Endothelial cell of umbilical vein (primary cell): Measurements from ENCODE around the gene TLR8. TPM values are rescaled to one million over a fixed set of nuclear protein-coding genes. Genes with fewer than 3 reads are reported as not detected.

Experiments used
- BruUV-seq: library from RNA; stranded (reverse); fragments of 400-500 nt; replicated peaks from 2 replicates; lab custom pipeline; 2021; lab: Mats Ljungman, UMichigan
- CTCF ChIA-PET: fragments of 300-600, 350-600 bp; sonication (Branson Sonifier 250); formaldehyde crosslinking; loops from one replicate; lab custom pipeline; 2021; ENCODE audit warnings: antibody characterized with exemption, inconsistent platforms; lab: Charles Lee
- POLR2A ChIA-PET: fragments of 300-600, 350-600 bp; sonication (Branson Sonifier 250); formaldehyde crosslinking; loops from one replicate; lab custom pipeline; 2021; ENCODE audit warnings: antibody characterized with exemption, inconsistent platforms; lab: Charles Lee
- DNase-seq: peaks from one replicate; pipeline ENCODE4 v3.0.0-alpha.2; 2011; ENCODE audit warnings: low read depth, low spot score
- FAIRE-seq: peaks from 2 replicates; lab custom pipeline; 2011; peaks lifted over from hg19 to GRCh38; lab: Jason Lieb, UNC
- H2AFZ ChIP-seq: 2 replicates; pipeline ENCODE4 v1.6.0; 2012; ENCODE audit warnings: low read depth, low read length, control low read depth, inconsistent platforms
- H3K27ac ChIP-seq: 2 replicates; pipeline ENCODE4 v1.5.1; 2011; ENCODE audit warnings: low read depth, mild to moderate bottlenecking, control low read depth, low read length, moderate library complexity; ENCODE audit not compliant: insufficient read depth
- H3K27me3 ChIP-seq, 2 experiments: 2 replicates each; pipeline versions ENCODE4 v1.6.0 to v1.6.1; 2011; ENCODE audit warnings: low read length in 2 of 2, mixed read lengths in 1 of 2; ENCODE audit not compliant: control insufficient read depth in 2 of 2, insufficient read depth in 2 of 2
- H3K36me3 ChIP-seq, 2 experiments: 2 replicates in 1 of 2; 3 replicates in 1 of 2; pipeline ENCODE4 v1.5.1; 2011; ENCODE audit warnings: low read length in 2 of 2, mild to moderate bottlenecking in 1 of 2, moderate library complexity in 1 of 2; ENCODE audit not compliant: control insufficient read depth in 2 of 2, insufficient read depth in 2 of 2; ENCODE audit errors: extremely low read depth in 1 of 2
- H3K4me1 ChIP-seq: 3 replicates; pipeline ENCODE4 v1.5.1; 2011; ENCODE audit warnings: mild to moderate bottlenecking, low read length; ENCODE audit not compliant: control insufficient read depth, insufficient read depth; ENCODE audit errors: extremely low read depth
- H3K4me2 ChIP-seq: 2 replicates; pipeline ENCODE4 v1.6.1; 2011; ENCODE audit warnings: low read length, control low read depth, mixed read lengths; ENCODE audit not compliant: insufficient read depth
- H3K4me3 ChIP-seq, 3 experiments: fragments of 200-600 bp in 1 of 3; sonication (generic), shearing (Covaris generic) in 1 of 3; replicated peaks in 1 of 3; 2 replicates each; pipeline ENCODE4 v1.5.1; 2011 to 2016; ENCODE audit warnings: control low read depth in 3 of 3, low read length in 3 of 3, mild to moderate bottlenecking in 2 of 3, inconsistent platforms in 1 of 3, low read depth in 1 of 3, moderate library complexity in 1 of 3; ENCODE audit not compliant: insufficient read depth in 1 of 3
- H3K79me2 ChIP-seq: 2 replicates; pipeline ENCODE4 v1.6.0; 2012; ENCODE audit warnings: low read length, inconsistent platforms; ENCODE audit not compliant: control insufficient read depth, insufficient read depth
- H3K9ac ChIP-seq: replicated peaks from 2 replicates; pipeline ENCODE3; 2011; ENCODE audit warnings: low read length, control low read depth; ENCODE audit not compliant: insufficient read depth; ENCODE audit errors: extremely low read depth
- H3K9me1 ChIP-seq: replicated peaks from 3 replicates; pipeline ENCODE4 v1.6.0; 2011; ENCODE audit warnings: mild to moderate bottlenecking, low read length; ENCODE audit not compliant: control insufficient read depth, insufficient read depth; ENCODE audit errors: extremely low read depth
- H3K9me3 ChIP-seq: replicated peaks from 2 replicates; pipeline ENCODE4 v1.5.1; 2012; ENCODE audit warnings: low read length, inconsistent platforms; ENCODE audit not compliant: control insufficient read depth, insufficient read depth
- H4K20me1 ChIP-seq: replicated peaks from 2 replicates; pipeline ENCODE3; 2011; ENCODE audit warnings: mild to moderate bottlenecking, low read length; ENCODE audit not compliant: control insufficient read depth, insufficient read depth; ENCODE audit errors: extremely low read depth
- EZH2 ChIP-seq: IDR thresholded peaks from 2 replicates; pipeline ENCODE4 v1.6.1; 2012; ENCODE audit warnings: borderline replicate concordance, low read depth, mild to moderate bottlenecking, moderate library complexity, low read length, inconsistent platforms; ENCODE audit not compliant: severe bottlenecking
- FOS ChIP-seq: IDR thresholded peaks from 2 replicates; pipeline ENCODE4 v1.6.1; 2011; ENCODE audit warnings: mild to moderate bottlenecking, low read length, moderate library complexity, borderline replicate concordance; ENCODE audit not compliant: insufficient read depth
- GATA2 ChIP-seq: IDR thresholded peaks from 2 replicates; pipeline ENCODE4 v1.7.0; 2011; ENCODE audit warnings: low read depth, mild to moderate bottlenecking, moderate library complexity, mixed read lengths, low read length; ENCODE audit not compliant: insufficient read length, insufficient read depth
- JUN ChIP-seq: IDR thresholded peaks from 2 replicates; pipeline ENCODE4 v1.6.1; 2011; ENCODE audit warnings: borderline replicate concordance, low read depth; ENCODE audit not compliant: insufficient read length, insufficient read depth
- MYC ChIP-seq: IDR thresholded peaks from one replicate; pipeline ENCODE4 v1.6.1; 2011; ENCODE audit warnings: mild to moderate bottlenecking, low read depth, low read length
- POLR2A ChIP-seq: IDR thresholded peaks from 2 replicates; pipeline ENCODE4 v1.6.1; 2012; ENCODE audit warnings: low read depth, mild to moderate bottlenecking, control low read depth, low read length
- POLR2AphosphoS5 ChIP-seq: IDR thresholded peaks from 2 replicates; pipeline ENCODE4 v1.6.1; 2012; ENCODE audit warnings: low read depth, mild to moderate bottlenecking, control low read depth, low read length, moderate library complexity; ENCODE audit not compliant: insufficient read depth
- dilution Hi-C: fragments of 300-500 bp; cut with MboI; formaldehyde crosslinking; loops from one replicate; pipeline ENCODE4 v1.15.0; 2019; ENCODE audit warnings: low sequenced_read_pairs; ENCODE audit not compliant: extremely low pct_ligation_motif_present
- intact Hi-C: fragments of 100-400 bp; cut with micrococcal nuclease; formaldehyde crosslinking; loops from one replicate; pipeline ENCODE4 v1.10.0; 2022
- polyA plus RNA-seq, 4 experiments: library from polyadenylated mRNA; depleted of rRNA in 3 of 4; stranded (reverse) in 3 of 4; unstranded in 1 of 4; fragments of >200 nt; gene quantifications; 2 replicates each; pipeline versions ENCODE4 v1.2.1 to v1.2.3, GENCODE V29; 2011 to 2012; ENCODE audit warnings: missing spikeins in 1 of 4
- total RNA-seq: library from RNA; stranded (reverse); gene quantifications from 2 replicates; pipeline ENCODE4 v1.2.3, GENCODE V29; 2021
- TF ChIP-seq, protein P1 (sequence below): IDR thresholded peaks from 2 replicates; pipeline ENCODE4 v1.6.1; 2011; ENCODE audit not compliant: insufficient read depth, insufficient read length
- TF ChIP-seq, protein P2 (sequence below), 2 donors: IDR thresholded peaks; 1 replicate in 1 of 2; 2 replicates in 1 of 2; pipeline ENCODE4 v1.5.1; 2011; ENCODE audit warnings: low read length in 2 of 2, mild to moderate bottlenecking in 2 of 2, moderate library complexity in 2 of 2, control low read depth in 1 of 2, inconsistent platforms in 1 of 2, low read depth in 1 of 2; ENCODE audit not compliant: insufficient read depth in 1 of 2; ENCODE audit errors: extremely low read depth in 1 of 2

TLR8 gene
- total and polyA plus RNA-seq, 2 donors (not counting 3 experiments of a cell fraction or from before 2014, with no cell fraction given): not detected

DNA sequence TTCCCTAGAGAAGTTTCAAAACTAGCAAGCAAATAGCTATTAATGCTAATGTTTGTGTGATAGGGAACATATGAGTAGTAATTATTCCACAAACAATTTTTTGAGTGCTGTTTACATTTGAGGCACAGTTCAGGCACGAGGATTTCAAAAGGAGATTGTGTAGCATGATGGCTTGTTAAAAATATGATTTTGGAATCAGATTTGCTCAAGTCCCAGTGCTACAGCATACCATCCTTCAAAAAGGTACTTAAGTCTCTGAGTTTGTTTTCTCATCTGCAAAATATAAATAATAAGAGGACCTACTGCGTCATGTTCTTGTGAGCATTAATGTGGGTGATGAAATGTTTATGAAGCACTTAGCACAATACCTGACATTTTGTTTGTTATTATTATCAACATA is 11.3 kb downstream of the TLR8 start:
- CTCF ChIA-PET: no interaction called here
- intact Hi-C loops: no loop called here

More for the DNA sequence above, 11.3 kb downstream of the TLR8 start:
- no peak overlapping the region for H3K4me2 ChIP-seq
- no peaks in the 10 kb centered on the region for H4K20me1 ChIP-seq
- H3K27me3 ChIP-seq: peaks cover 0 to 2% of the 10 kb centered on the region in 2 experiments
- TF ChIP-seq, protein P1, sequence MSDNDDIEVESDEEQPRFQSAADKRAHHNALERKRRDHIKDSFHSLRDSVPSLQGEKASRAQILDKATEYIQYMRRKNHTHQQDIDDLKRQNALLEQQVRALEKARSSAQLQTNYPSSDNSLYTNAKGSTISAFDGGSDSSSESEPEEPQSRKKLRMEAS: no peak
- TF ChIP-seq EZH2 (no peak), MYC (no peak), POLR2A (no peak), JUN (no peak), POLR2AphosphoS5 (no peak), GATA2 (no peak), FOS (no peak)
- TF ChIP-seq, protein P2, sequence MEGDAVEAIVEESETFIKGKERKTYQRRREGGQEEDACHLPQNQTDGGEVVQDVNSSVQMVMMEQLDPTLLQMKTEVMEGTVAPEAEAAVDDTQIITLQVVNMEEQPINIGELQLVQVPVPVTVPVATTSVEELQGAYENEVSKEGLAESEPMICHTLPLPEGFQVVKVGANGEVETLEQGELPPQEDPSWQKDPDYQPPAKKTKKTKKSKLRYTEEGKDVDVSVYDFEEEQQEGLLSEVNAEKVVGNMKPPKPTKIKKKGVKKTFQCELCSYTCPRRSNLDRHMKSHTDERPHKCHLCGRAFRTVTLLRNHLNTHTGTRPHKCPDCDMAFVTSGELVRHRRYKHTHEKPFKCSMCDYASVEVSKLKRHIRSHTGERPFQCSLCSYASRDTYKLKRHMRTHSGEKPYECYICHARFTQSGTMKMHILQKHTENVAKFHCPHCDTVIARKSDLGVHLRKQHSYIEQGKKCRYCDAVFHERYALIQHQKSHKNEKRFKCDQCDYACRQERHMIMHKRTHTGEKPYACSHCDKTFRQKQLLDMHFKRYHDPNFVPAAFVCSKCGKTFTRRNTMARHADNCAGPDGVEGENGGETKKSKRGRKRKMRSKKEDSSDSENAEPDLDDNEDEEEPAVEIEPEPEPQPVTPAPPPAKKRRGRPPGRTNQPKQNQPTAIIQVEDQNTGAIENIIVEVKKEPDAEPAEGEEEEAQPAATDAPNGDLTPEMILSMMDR (IDR thresholded peaks at IDR 0.05; ENCODE audit: extremely low read depth in 1 of 2, insufficient read depth in 1 of 2, low read depth in 1 of 2, low read length in 2 of 2): no peak
- H3K36me3 ChIP-seq: no peaks in the 10 kb centered on the region
- H3K9ac ChIP-seq: no peak overlapping the region
- DNase-seq: no peak
- no peak for FAIRE-seq
- H3K4me1 ChIP-seq: no peaks in the 10 kb centered on the region
- no TSS peak for BruUV-seq
- no peaks in the 10 kb centered on the region for H3K9me1 ChIP-seq
- no peak overlapping the region for H2AFZ ChIP-seq
- H3K79me2 ChIP-seq: no peaks in the 10 kb centered on the region
- no peak overlapping the region for H3K4me3 ChIP-seq
- POLR2A ChIA-PET: no interaction called here
- dilution Hi-C loops: no loop called here
- H3K27ac ChIP-seq: no peak overlapping the region
- no peaks in the 10 kb centered on the region for H3K9me3 ChIP-seq
